Mesenteric fat pad (tissue), 1 donor: ENCODE results near the gene KIRREL3. TPM values are rescaled to one million over a fixed set of nuclear protein-coding genes. Genes with fewer than 3 reads are reported as not detected.

Experiments used
- DNase-seq: peaks from one replicate; pipeline ENCODE4 v3.0.0-alpha.2; 2020; ENCODE audit warnings: low spot score
- total RNA-seq: library from RNA; stranded (reverse); fragmentation: NEBNext Ultra II Directional; extraction: Animal tissue kit (Norgen Biotek cat#: 25700); gene quantifications from one replicate; pipeline ENCODE4 v1.2.1, GENCODE V29; 2021
- donor health status: DM: yes; HTN: yes; CAD: no.

The KIRREL3 gene
- total RNA-seq, 1 donor from 2014 or later: 0.13 TPM

DNA sequence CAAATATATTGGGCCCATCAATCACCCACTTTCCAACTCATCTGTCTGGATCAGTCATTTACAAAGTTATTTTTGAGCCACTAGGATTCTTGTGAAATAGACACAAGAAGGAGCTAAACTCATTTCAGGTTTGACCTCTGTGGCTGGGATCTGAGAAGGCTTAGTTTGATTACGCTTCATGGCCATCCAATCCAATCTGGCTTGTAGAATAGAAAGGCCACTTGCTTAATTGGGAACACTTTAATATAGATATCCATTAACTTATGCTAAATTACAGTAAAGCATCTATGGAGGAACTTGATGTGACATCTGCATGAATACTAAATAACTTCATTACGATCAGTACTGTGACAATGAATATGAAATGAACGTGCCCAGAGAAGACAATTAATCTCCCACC lies 360.9 kb downstream of the KIRREL3 start:
- DNase-seq: no peak

DNA sequence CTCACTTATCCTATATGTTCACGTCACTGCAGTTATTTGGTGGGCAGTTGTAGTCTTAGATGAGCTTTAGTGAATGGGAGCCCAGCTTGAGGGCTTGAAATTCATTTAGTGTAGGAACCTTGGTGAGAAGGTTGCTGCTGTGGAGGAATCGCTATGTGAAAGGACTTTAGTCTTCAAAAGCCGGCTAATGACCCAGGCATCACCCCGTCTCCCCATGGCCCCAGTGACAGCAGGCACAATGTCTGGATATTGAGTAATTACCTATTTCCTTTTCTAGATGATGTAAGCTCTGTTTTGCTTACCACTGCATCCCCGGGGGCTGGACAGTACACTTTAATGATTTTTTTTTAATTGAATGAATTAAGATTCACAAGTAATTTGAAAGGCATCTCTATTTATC lies 361.9 kb downstream of the KIRREL3 start:
- no peak for DNase-seq

DNA sequence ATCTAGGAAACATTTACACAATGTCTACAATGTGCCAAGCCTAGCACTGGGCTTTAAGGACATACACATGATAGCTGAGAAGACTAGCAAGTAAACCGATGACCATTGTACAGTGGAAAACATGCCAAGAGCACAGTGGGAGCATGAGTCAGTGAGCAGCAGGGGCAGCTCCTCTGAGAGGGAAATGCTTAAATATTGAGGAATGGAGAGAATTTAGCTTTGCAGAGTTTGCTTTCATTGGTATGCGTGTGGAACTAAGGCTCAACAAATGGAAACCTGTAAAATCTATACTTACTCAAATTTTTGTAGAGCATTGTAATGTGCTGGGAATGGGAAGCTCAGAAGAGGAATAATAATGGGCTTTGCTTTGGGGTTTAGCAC lies 362.8 kb downstream of the KIRREL3 start:
- DNase-seq: no peak

DNA sequence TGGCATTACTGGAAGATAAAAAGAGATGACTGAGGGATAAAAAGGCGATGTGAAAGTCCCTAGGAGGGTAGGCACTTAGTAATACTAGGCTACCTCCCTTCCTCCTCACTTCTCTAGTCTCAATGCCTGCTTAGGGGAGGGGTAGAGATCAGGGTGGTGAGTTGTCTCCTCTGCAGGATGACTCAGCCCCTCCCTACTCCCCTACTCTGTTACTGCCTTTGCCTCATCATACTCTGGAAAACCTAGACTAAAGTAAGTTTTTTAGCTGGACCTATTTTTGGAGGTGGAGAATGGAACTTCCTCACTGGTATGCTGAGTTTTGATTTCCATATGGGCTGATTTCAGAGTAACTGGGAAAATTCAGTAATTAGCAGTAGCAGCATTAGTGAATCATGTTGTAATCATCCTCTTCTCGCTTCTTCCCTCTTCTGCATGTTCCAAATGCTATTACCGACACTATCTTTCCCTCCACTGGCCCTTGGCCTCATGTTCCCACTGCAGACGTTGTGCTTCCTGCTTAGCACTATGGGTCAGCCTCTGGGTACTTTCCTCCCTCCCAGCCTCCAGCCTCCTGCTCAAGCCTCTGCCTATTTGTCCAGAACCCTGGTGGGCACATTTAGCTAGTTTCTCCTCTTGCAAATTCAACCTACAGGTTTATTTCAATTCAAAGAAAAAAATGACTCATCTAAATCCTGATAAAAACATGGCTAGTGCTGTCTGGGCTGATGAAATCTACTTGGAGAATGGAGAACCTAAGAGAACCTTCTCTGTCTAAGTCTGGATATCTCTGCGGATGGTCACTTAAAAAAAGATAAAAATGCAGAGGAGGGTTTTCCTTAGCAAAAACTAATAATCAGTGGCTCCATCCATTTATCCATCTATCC lies 363.4 kb downstream of the KIRREL3 start:
- no peak for DNase-seq

DNA sequence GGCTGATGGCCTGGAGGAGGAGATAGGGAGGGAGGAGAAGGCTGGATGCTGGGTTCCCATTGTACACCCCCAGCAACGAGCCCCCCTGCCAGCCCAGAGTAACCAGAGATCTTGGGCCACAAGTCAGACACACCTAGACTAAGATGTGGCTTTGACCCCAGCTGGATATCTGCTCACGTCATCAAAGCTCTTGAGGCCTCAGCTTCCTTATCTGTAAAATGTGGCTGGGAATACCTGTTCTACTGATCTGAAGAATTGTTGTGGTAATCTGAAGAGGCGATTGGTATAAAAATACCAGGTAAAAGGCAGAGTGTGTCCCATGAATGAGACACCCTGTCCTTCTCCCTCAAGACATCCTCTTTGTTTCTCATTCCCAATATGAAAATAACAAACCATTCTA lies 365.1 kb downstream of the KIRREL3 start:
- no peak for DNase-seq

- DNase-seq: no peak
These were observed 365.6 kb downstream of the KIRREL3 start for GRCh38 chr11:126634963-126635362.

- no peak for DNase-seq
These were observed 367.2 kb downstream of the KIRREL3 start for GRCh38 chr11:126633330-126633729.

GRCh38 chr11:126630893-126631798 lies 369.4 kb downstream of the KIRREL3 start:
- no peak for DNase-seq

DNA sequence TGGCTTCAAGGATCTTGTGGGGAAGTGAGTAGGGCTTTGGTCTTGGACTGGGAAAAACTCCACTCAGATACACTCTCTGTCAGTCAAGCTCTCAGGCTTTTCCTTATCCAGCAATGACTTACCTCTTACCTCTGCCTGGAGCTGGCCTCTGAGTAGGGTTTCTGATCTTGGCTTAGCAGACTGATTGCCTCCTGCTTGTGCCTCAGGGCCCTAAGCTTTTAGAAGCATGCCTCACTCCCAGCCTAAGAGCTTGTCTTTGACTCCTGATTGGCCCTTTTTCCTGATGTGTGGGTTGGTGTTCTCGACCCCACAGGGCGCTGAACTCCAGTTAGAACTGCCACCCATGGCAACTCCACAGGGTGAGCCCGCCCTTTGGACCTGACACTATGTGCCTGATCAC lies 370.1 kb downstream of the KIRREL3 start:
- DNase-seq: no peak

- DNase-seq: no peak
These were observed 371.6 kb downstream of the KIRREL3 start for GRCh38 chr11:126628790-126629621.

DNA sequence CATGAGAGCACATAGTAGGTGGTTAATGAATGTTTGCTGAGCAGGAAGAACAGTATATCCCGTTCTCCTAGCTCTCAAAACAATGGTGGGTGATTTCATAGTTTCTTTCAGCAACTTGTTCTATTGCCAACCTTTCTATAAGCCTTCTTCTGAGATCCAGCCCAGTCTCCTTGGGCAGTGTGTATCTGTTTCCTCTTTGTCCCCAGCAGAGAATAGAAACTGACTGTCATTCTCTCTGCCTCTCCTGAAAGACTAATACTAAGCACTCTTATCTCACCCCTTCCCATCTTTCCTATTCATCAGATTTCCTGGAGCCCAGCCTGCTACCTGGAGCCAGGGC lies 372.1 kb downstream of the KIRREL3 start:
- no peak for DNase-seq

DNA sequence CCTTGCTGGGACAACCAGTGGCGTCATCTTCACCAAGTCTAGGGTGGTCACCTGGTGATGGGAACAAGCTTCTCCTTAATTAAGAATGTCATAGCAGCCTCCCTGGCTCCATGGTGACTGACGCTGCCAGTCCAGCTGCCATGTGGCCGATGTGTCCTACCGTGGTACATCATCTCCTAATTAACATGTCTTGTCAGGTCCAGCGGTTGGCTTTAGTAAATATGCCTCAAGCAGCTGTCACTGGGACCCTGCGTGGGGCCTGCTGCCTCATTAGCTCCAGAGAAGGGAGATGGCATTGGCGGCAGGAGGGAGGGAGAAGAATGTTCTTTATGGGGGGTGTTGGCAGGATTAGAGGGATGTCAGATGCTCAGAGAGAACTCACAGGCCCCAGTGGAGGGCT lies 373.1 kb downstream of the KIRREL3 start:
- no peak for DNase-seq

DNA sequence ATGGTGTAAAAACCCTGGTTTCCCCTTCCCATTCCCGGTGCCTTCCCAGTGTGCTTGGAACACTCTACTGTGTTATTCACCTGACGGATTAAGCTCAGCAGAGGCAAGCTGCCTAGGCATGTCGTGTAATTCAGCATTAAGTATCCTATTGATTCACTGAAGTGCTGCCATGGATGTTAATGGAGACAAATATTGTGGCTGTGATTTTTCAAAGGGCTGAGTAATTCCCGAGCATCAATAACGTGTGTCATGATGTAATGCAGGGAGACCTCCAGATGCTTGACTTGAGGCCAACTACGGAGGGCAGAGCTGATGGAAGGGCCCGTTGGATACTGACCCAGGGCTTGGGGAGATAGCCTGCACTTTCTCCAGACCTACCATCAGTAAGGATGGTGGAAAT lies 376.1 kb downstream of the KIRREL3 start:
- no peak for DNase-seq

DNA sequence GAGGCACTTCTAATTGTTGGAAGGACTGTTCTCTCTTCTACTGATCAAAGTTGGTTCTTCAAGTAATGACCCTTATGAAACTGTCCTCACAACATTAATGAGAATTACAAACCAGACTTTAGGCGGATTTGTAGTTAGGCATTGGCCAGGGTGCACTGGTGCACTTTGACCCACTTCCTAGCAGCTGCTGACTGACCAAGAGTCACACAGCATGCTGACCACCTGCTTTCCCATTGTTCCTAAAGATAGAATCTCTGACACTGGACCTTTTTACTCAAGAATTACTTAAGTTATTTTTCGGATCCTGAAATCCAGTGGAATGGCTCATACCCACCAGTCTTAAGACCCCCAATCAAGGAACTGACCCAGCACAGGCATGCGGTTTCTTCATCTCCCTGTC lies 381.1 kb downstream of the KIRREL3 start:
- DNase-seq: no peak

GRCh38 chr11:126615845-126616244 lies 384.7 kb downstream of the KIRREL3 start:
- DNase-seq: no peak

- no peak for DNase-seq
These were observed 387.3 kb downstream of the KIRREL3 start for GRCh38 chr11:126613272-126613671.

DNA sequence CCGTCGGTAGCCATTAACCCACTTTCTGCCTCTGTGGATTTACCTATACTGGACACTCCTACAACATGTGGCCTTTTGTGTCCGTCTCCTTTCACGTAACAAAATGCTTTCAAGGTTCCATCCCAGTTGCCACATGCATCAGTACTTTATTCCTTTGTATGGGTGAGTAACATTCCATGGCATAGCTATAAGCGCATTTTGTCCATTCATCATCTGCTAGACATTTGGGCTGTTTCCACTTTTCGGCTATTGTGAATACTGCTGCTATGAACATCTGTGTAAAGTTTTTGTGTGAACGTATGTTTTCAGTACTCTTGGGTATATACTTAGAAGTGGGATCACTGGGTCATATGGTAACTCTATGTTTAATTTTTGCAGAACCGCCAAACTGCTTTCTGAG lies 387.9 kb downstream of the KIRREL3 start:
- no peak for DNase-seq

DNA sequence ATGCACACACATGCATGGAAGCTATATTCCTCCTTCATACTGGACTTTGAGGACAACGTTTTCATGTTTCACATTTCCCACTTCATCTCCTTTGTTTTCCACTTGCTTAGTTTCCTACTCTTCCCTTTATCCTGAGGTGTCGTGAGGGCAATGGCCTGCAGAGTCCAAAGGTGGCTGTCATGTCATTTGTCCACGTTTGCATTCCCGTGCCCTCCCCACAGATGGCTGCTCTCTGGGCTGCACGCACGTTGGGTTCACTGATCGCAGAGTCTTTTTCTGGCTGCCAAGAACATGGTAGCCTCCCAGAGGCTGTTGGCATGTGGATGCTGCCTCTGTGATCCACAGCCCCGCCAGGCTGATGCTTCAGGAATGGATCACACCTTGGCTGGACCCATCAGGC lies 389.1 kb downstream of the KIRREL3 start:
- no peak for DNase-seq

- no peak for DNase-seq
These were observed 391.9 kb downstream of the KIRREL3 start for GRCh38 chr11:126608658-126609057.

GRCh38 chr11:126607776-126608541 lies 392.6 kb downstream of the KIRREL3 start:
- DNase-seq: no peak

DNA sequence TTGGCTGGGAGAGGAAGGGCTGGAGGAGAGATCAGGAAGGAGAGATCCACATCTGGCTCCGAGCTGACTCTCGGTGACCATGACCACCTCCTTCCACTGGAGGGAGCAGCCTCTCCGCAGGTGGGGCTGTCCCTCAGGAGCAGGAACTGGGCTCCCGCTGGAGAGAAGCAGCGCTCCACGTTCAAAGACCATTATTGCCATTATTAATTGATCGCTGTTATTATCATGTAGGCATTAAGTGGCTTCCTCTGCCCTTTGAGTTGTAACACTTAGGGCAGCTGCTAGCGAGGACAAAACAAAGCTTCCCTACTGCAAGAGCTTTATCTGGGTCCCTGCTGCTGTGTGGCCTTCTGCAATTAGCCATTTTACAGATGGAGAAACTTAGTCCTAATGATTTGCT lies 393.2 kb downstream of the KIRREL3 start:
- DNase-seq: no peak
